Astrocyte (in vitro differentiated cells and primary cell): ENCODE measurements around the gene SYTL1. TPM values are rescaled to one million over a fixed set of nuclear protein-coding genes. Genes with fewer than 3 reads are reported as not detected.
A peak's percentile ranks its signal among the peaks of the same experiment; 100 is the strongest.

ENCODE experiments used
- DNase-seq: peaks from one replicate; pipeline ENCODE4 v3.0.0-alpha.2; 2010; ENCODE audit warnings: low read depth
- FAIRE-seq: peaks from 2 replicates; lab custom pipeline; 2011; peaks lifted over from hg19 to GRCh38; lab: Jason Lieb, UNC
- H2AFZ ChIP-seq: 2 replicates; pipeline ENCODE4 v1.6.0; 2012; ENCODE audit warnings: low read depth, low read length, inconsistent platforms
- H3K27ac ChIP-seq: 2 replicates; pipeline ENCODE4 v1.5.1; 2011; ENCODE audit warnings: low read depth, low read length, inconsistent platforms
- H3K27me3 ChIP-seq: 2 replicates; pipeline ENCODE4 v1.6.0; 2011; ENCODE audit warnings: low read length, inconsistent platforms; ENCODE audit not compliant: insufficient read depth
- H3K36me3 ChIP-seq: 2 replicates; pipeline ENCODE4 v1.5.1; 2011; ENCODE audit warnings: low read length, inconsistent platforms; ENCODE audit not compliant: insufficient read depth
- H3K4me1 ChIP-seq: 2 replicates; pipeline ENCODE4 v1.5.1; 2011; ENCODE audit warnings: low read length, inconsistent platforms; ENCODE audit not compliant: insufficient read depth
- H3K4me2 ChIP-seq: 2 replicates; pipeline ENCODE4 v1.6.0; 2012; ENCODE audit warnings: low read length, inconsistent platforms
- H3K4me3 ChIP-seq: 2 replicates; pipeline ENCODE4 v1.5.1; 2011; ENCODE audit warnings: low read depth, mild to moderate bottlenecking, low read length, inconsistent platforms; ENCODE audit not compliant: insufficient read depth
- H3K79me2 ChIP-seq: 2 replicates; pipeline ENCODE4 v1.6.0; 2012; ENCODE audit warnings: mild to moderate bottlenecking, low read length, inconsistent platforms; ENCODE audit not compliant: insufficient read depth
- H3K9ac ChIP-seq: 2 replicates; pipeline ENCODE4 v1.6.0; 2012; ENCODE audit warnings: mild to moderate bottlenecking, low read length, inconsistent platforms
- H3K9me3 ChIP-seq: 2 replicates; pipeline ENCODE4 v1.5.1; 2012; ENCODE audit warnings: low read depth, mild to moderate bottlenecking, low read length, inconsistent platforms; ENCODE audit not compliant: insufficient read depth
- H4K20me1 ChIP-seq: 2 replicates; pipeline ENCODE4 v1.6.0; 2012; ENCODE audit warnings: low read length, inconsistent platforms; ENCODE audit not compliant: insufficient read depth
- H3K27ac Mint-ChIP-seq: one replicate; pipeline ENCODE4 v1.8.0; 2021; ENCODE audit warnings: mild to moderate bottlenecking, mixed read lengths; ENCODE audit not compliant: unreplicated experiment
- H3K27me3 Mint-ChIP-seq: one replicate; pipeline ENCODE4 v1.8.0; 2021; ENCODE audit warnings: low read depth, mixed read lengths; ENCODE audit not compliant: unreplicated experiment
- H3K36me3 Mint-ChIP-seq: one replicate; pipeline ENCODE4 v1.8.0; 2021; ENCODE audit warnings: low read depth, mixed read lengths; ENCODE audit not compliant: unreplicated experiment
- H3K4me1 Mint-ChIP-seq: one replicate; pipeline ENCODE4 v1.8.0; 2021; ENCODE audit warnings: low read depth, mixed read lengths; ENCODE audit not compliant: unreplicated experiment
- H3K4me3 Mint-ChIP-seq: one replicate; pipeline ENCODE4 v1.8.0; 2021; ENCODE audit warnings: mild to moderate bottlenecking, moderate library complexity, mixed read lengths; ENCODE audit not compliant: unreplicated experiment
- H3K9me3 Mint-ChIP-seq: one replicate; pipeline ENCODE4 v1.8.0; 2021; ENCODE audit warnings: mild to moderate bottlenecking, mixed read lengths; ENCODE audit not compliant: unreplicated experiment
- EZH2 ChIP-seq: IDR thresholded peaks from 2 replicates; pipeline ENCODE4 v1.6.1; 2012; ENCODE audit warnings: mild to moderate bottlenecking, low read length, inconsistent platforms; ENCODE audit not compliant: insufficient read depth
- total RNA-seq: library from RNA; stranded (reverse); gene quantifications from 2 replicates; pipeline ENCODE4 v1.2.1, GENCODE V29; 2021
- TF ChIP-seq, protein P1 (sequence below): IDR thresholded peaks from 2 replicates; pipeline ENCODE4 v1.5.1; 2011; ENCODE audit warnings: low read depth, mild to moderate bottlenecking, inconsistent platforms, low read length, moderate library complexity; ENCODE audit not compliant: insufficient read depth

Gene SYTL1
- total RNA-seq, 1 donor from 2014 or later: 10.7 TPM

DNA sequence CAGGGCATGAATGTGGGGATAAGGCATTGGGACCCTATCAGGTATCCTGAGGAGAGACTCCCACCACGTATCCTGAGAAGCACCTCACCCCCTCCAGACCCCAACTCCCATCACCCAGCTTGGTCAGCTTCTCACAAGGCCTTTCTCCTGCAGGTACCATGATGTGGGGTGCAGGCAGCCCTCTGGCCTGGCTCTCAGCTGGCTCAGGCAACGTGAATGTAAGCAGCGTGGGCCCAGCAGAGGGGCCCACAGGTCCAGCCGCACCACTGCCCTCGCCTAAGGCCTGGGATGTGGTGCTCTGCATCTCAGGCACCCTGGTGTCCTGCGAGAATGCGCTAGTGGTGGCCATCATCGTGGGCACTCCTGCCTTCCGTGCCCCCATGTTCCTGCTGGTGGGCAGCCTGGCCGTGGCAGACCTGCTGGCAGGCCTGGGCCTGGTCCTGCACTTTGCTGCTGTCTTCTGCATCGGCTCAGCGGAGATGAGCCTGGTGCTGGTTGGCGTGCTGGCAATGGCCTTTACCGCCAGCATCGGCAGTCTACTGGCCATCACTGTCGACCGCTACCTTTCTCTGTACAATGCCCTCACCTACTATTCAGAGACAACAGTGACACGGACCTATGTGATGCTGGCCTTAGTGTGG is 51.9 kb downstream of the SYTL1 start:
- Histone ChIP-seq H3K79me2 (no peaks in the 10 kb centered on the region), H3K27me3 (peaks cover 5% of the 10 kb centered on the region), H3K4me1 (peaks cover 26% of the 10 kb centered on the region), H3K4me3 (no peak overlapping the region), H2AFZ (no peak overlapping the region), H3K4me2 (peak overlapping the region; percentile 93), H3K9ac (peak overlapping the region; percentile 89), H3K9me3 (no peaks in the 10 kb centered on the region), H4K20me1 (peaks cover 5% of the 10 kb centered on the region), H3K36me3 (no peaks in the 10 kb centered on the region), H3K27ac (no peak overlapping the region)
- Mint-ChIP-seq H3K4me1 (peaks cover 8% of the 10 kb centered on the region), H3K9me3 (no peaks in the 10 kb centered on the region), H3K27me3 (peaks cover 27% of the 10 kb centered on the region), H3K27ac (no peak overlapping the region), H3K36me3 (no peaks in the 10 kb centered on the region), H3K4me3 (no peak overlapping the region)
- DNase-seq: no peak
- FAIRE-seq: no peak
- no peak for TF ChIP-seq EZH2
- TF ChIP-seq, protein P1, sequence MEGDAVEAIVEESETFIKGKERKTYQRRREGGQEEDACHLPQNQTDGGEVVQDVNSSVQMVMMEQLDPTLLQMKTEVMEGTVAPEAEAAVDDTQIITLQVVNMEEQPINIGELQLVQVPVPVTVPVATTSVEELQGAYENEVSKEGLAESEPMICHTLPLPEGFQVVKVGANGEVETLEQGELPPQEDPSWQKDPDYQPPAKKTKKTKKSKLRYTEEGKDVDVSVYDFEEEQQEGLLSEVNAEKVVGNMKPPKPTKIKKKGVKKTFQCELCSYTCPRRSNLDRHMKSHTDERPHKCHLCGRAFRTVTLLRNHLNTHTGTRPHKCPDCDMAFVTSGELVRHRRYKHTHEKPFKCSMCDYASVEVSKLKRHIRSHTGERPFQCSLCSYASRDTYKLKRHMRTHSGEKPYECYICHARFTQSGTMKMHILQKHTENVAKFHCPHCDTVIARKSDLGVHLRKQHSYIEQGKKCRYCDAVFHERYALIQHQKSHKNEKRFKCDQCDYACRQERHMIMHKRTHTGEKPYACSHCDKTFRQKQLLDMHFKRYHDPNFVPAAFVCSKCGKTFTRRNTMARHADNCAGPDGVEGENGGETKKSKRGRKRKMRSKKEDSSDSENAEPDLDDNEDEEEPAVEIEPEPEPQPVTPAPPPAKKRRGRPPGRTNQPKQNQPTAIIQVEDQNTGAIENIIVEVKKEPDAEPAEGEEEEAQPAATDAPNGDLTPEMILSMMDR: no peak

DNA sequence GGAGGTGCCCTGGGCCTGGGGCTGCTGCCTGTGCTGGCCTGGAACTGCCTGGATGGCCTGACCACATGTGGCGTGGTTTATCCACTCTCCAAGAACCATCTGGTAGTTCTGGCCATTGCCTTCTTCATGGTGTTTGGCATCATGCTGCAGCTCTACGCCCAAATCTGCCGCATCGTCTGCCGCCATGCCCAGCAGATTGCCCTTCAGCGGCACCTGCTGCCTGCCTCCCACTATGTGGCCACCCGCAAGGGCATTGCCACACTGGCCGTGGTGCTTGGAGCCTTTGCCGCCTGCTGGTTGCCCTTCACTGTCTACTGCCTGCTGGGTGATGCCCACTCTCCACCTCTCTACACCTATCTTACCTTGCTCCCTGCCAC is 52.4 kb downstream of the SYTL1 start:
- no peak overlapping the region for H3K4me3 Mint-ChIP-seq
- no peak overlapping the region for H3K27ac ChIP-seq

More for the DNA sequence above, 52.4 kb downstream of the SYTL1 start:
- Histone ChIP-seq H2AFZ (no peak overlapping the region), H3K27me3 (peaks cover 5% of the 10 kb centered on the region), H3K79me2 (no peaks in the 10 kb centered on the region), H3K4me2 (peak overlapping the region; percentile 29), H4K20me1 (peaks cover 5% of the 10 kb centered on the region), H3K9me3 (no peaks in the 10 kb centered on the region), H3K4me3 (no peak overlapping the region), H3K9ac (no peak overlapping the region), H3K4me1 (peaks cover 26% of the 10 kb centered on the region), H3K36me3 (no peaks in the 10 kb centered on the region)
- DNase-seq: no peak
- no peak overlapping the region for H3K27ac Mint-ChIP-seq
- TF ChIP-seq, protein P1: no peak
- no peak for TF ChIP-seq EZH2
- no peaks in the 10 kb centered on the region for H3K9me3 Mint-ChIP-seq
- no peaks in the 10 kb centered on the region for H3K36me3 Mint-ChIP-seq
- no peak for FAIRE-seq
- peaks cover 9% of the 10 kb centered on the region for H3K4me1 Mint-ChIP-seq
- peaks cover 27% of the 10 kb centered on the region for H3K27me3 Mint-ChIP-seq
